Measurements from ENCODE around the gene TMEM229B. TPM values are rescaled to one million over a fixed set of nuclear protein-coding genes. Genes with fewer than 3 reads are reported as not detected.

TMEM229B gene
- total RNA-seq, 1 donor from 2014 or later = 1.3 TPM

- TF ChIP-seq, protein P1, sequence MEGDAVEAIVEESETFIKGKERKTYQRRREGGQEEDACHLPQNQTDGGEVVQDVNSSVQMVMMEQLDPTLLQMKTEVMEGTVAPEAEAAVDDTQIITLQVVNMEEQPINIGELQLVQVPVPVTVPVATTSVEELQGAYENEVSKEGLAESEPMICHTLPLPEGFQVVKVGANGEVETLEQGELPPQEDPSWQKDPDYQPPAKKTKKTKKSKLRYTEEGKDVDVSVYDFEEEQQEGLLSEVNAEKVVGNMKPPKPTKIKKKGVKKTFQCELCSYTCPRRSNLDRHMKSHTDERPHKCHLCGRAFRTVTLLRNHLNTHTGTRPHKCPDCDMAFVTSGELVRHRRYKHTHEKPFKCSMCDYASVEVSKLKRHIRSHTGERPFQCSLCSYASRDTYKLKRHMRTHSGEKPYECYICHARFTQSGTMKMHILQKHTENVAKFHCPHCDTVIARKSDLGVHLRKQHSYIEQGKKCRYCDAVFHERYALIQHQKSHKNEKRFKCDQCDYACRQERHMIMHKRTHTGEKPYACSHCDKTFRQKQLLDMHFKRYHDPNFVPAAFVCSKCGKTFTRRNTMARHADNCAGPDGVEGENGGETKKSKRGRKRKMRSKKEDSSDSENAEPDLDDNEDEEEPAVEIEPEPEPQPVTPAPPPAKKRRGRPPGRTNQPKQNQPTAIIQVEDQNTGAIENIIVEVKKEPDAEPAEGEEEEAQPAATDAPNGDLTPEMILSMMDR (IDR thresholded peaks at IDR 0.05; ENCODE audit: insufficient read depth, low read depth, low read length) = no peak
- TF ChIP-seq EZH2 (IDR thresholded peaks at IDR 0.05; ENCODE audit: insufficient read depth, low read length) = no peak
- Histone ChIP-seq H3K79me2 (ENCODE audit: insufficient read depth, low read length) (no peaks in the 10 kb centered on the region), H3K4me3 (ENCODE audit: insufficient read depth, low read depth, low read length) (no peak overlapping the region), H3K4me2 (ENCODE audit: low read length) (no peak overlapping the region), H3K9ac (ENCODE audit: low read length) (no peak overlapping the region), H2AFZ (ENCODE audit: low read depth, low read length) (no peak overlapping the region), H3K4me1 (ENCODE audit: insufficient read depth, low read length) (no peaks in the 10 kb centered on the region), H3K36me3 (ENCODE audit: insufficient read depth, low read length) (no peaks in the 10 kb centered on the region), H3K27me3 (ENCODE audit: insufficient read depth, low read length) (peaks cover 16% of the 10 kb centered on the region), H3K9me3 (ENCODE audit: insufficient read depth, low read depth, low read length) (no peaks in the 10 kb centered on the region), H3K27ac (ENCODE audit: low read depth, low read length) (no peak overlapping the region), H4K20me1 (ENCODE audit: insufficient read depth, low read length) (no peaks in the 10 kb centered on the region)
- FAIRE-seq (no peak), DNase-seq (ENCODE audit: low read depth) (peak; percentile 13)
- Mint-ChIP-seq H3K4me3 (ENCODE audit: unreplicated experiment) (no peak overlapping the region), H3K9me3 (ENCODE audit: unreplicated experiment) (peaks cover 2% of the 10 kb centered on the region), H3K36me3 (ENCODE audit: low read depth, unreplicated experiment) (no peaks in the 10 kb centered on the region), H3K27ac (ENCODE audit: unreplicated experiment) (no peak overlapping the region), H3K27me3 (ENCODE audit: low read depth, unreplicated experiment) (peaks cover 30% of the 10 kb centered on the region), H3K4me1 (ENCODE audit: low read depth, unreplicated experiment) (peaks cover 6% of the 10 kb centered on the region)
Observed at GRCh38 chr14:67457782-67458181, 30.7 kb downstream of the TMEM229B start.

DNA sequence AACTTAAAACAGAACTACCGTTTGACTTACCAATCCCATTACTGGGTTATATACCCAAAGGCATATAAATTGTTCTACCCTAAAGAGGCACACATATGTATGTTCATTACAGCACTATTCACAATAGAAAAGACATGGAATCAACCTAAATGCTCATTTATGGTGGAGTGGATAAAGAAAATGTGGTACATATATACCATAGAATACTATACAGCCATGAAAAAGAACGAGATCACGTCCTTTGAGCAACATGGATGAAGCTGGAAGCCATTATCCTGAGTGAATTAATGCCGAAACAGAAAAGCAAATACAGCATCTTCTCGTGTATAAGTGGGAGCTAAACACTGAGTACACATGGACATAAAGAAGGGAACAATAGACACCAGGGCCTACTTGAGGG lies 31.8 kb downstream of the TMEM229B start:
- no peak for DNase-seq (ENCODE audit: low read depth)
- H3K27ac Mint-ChIP-seq (ENCODE audit: unreplicated experiment) = no peak overlapping the region
- no peak for FAIRE-seq

More for the DNA sequence above, 31.8 kb downstream of the TMEM229B start:
- H3K4me3 ChIP-seq (ENCODE audit: insufficient read depth, low read depth, low read length) = no peak overlapping the region
- no peak overlapping the region for H2AFZ ChIP-seq (ENCODE audit: low read depth, low read length)
- Mint-ChIP-seq H3K27me3 (ENCODE audit: low read depth, unreplicated experiment) (peaks cover 30% of the 10 kb centered on the region), H3K36me3 (ENCODE audit: low read depth, unreplicated experiment) (no peaks in the 10 kb centered on the region), H3K4me1 (ENCODE audit: low read depth, unreplicated experiment) (peaks cover 5% of the 10 kb centered on the region), H3K9me3 (ENCODE audit: unreplicated experiment) (peaks cover 2% of the 10 kb centered on the region), H3K4me3 (ENCODE audit: unreplicated experiment) (no peak overlapping the region)
- H3K9me3 ChIP-seq (ENCODE audit: insufficient read depth, low read depth, low read length) = no peaks in the 10 kb centered on the region
- H3K27me3 ChIP-seq (ENCODE audit: insufficient read depth, low read length) = peaks cover 16% of the 10 kb centered on the region
- H3K27ac ChIP-seq (ENCODE audit: low read depth, low read length) = no peak overlapping the region
- no peaks in the 10 kb centered on the region for H3K36me3 ChIP-seq (ENCODE audit: insufficient read depth, low read length)
- no peak overlapping the region for H3K9ac ChIP-seq (ENCODE audit: low read length)
- no peaks in the 10 kb centered on the region for H3K4me1 ChIP-seq (ENCODE audit: insufficient read depth, low read length)
- H4K20me1 ChIP-seq (ENCODE audit: insufficient read depth, low read length) = no peaks in the 10 kb centered on the region
- TF ChIP-seq, protein P1 (IDR thresholded peaks at IDR 0.05; ENCODE audit: insufficient read depth, low read depth, low read length) = no peak
- no peak for TF ChIP-seq EZH2 (IDR thresholded peaks at IDR 0.05; ENCODE audit: insufficient read depth, low read length)
- H3K4me2 ChIP-seq (ENCODE audit: low read length) = no peak overlapping the region
- H3K79me2 ChIP-seq (ENCODE audit: insufficient read depth, low read length) = no peaks in the 10 kb centered on the region
